8988T (cell line): ENCODE results near the gene FNDC10.

Experiments used
- DNase-seq: peaks from one replicate; pipeline ENCODE4 v3.0.0; 2011

The FNDC10 gene

GRCh38 chr1:1615256-1616044 is 15.5 kb upstream of the FNDC10 start, which contains the start of gene MIB2:
TSS of gene MIB2 (plus strand) at chr1:1615500. CDS start at chr1:1623453, 7,953 bp downstream.
- DNase-seq: peak; percentile 100

GRCh38 chr1:1614954-1615255 is 15.0 kb upstream of the FNDC10 start:
- DNase-seq: no peak

- no peak for DNase-seq
These were observed 14.4 kb upstream of the FNDC10 start for GRCh38 chr1:1614204-1614953.

- no peak for DNase-seq
These were observed 13.7 kb upstream of the FNDC10 start for GRCh38 chr1:1613509-1614082.

- no peak for DNase-seq
These were observed 12.1 kb upstream of the FNDC10 start for GRCh38 chr1:1612104-1612400.

- no peak for DNase-seq
These were observed 10.9 kb upstream of the FNDC10 start for GRCh38 chr1:1610796-1611195.

- no peak for DNase-seq
These were observed 10.0 kb upstream of the FNDC10 start for GRCh38 chr1:1609822-1610485.

GRCh38 chr1:1606232-1606631 is 6.3 kb upstream of the FNDC10 start:
- no peak for DNase-seq

- no peak for DNase-seq
These were observed 5.8 kb upstream of the FNDC10 start for GRCh38 chr1:1605724-1606123.

GRCh38 chr1:1605034-1605591 is 5.2 kb upstream of the FNDC10 start:
- peak; percentile 43 for DNase-seq

GRCh38 chr1:1604374-1605033 is 4.6 kb upstream of the FNDC10 start:
- DNase-seq: peak; percentile 14

GRCh38 chr1:1603671-1604373 is 3.9 kb upstream of the FNDC10 start:
- DNase-seq: peak; percentile 40

- peak; percentile 46 for DNase-seq
These were observed 3.1 kb upstream of the FNDC10 start for GRCh38 chr1:1602968-1603506.

GRCh38 chr1:1602304-1602967 is 2.5 kb upstream of the FNDC10 start:
- peak; percentile 53 for DNase-seq

GRCh38 chr1:1601564-1602303 is 1.8 kb upstream of the FNDC10 start:
- peak; percentile 28 for DNase-seq

GRCh38 chr1:1600861-1601563 is 1.1 kb upstream of the FNDC10 start:
- DNase-seq: peak; percentile 39

GRCh38 chr1:1599030-1599934 is 653 bp downstream of the FNDC10 start:
- peak; percentile 47 for DNase-seq

GRCh38 chr1:1598720-1599029 is 1.3 kb downstream of the FNDC10 start:
- DNase-seq: no peak
